OCI-LY3 (cell line): ENCODE results near the gene AQP6.

Experiments used
- EZH2phosphoT487 ChIP-seq: fragments of 200-600 bp; shearing (Covaris generic); IDR thresholded peaks from 2 replicates; pipeline ENCODE4 v1.6.1; 2018; ENCODE audit warnings: antibody characterized with exemption, mixed run types, low read depth
- TF ChIP-seq, protein P1 (sequence below): fragments of 200-600, 300-600 bp; sonication (generic); IDR thresholded peaks from 2 replicates; pipeline ENCODE4 v1.5.1; 2014; ENCODE audit warnings: antibody characterized with exemption, low read length, low read depth

DNA sequence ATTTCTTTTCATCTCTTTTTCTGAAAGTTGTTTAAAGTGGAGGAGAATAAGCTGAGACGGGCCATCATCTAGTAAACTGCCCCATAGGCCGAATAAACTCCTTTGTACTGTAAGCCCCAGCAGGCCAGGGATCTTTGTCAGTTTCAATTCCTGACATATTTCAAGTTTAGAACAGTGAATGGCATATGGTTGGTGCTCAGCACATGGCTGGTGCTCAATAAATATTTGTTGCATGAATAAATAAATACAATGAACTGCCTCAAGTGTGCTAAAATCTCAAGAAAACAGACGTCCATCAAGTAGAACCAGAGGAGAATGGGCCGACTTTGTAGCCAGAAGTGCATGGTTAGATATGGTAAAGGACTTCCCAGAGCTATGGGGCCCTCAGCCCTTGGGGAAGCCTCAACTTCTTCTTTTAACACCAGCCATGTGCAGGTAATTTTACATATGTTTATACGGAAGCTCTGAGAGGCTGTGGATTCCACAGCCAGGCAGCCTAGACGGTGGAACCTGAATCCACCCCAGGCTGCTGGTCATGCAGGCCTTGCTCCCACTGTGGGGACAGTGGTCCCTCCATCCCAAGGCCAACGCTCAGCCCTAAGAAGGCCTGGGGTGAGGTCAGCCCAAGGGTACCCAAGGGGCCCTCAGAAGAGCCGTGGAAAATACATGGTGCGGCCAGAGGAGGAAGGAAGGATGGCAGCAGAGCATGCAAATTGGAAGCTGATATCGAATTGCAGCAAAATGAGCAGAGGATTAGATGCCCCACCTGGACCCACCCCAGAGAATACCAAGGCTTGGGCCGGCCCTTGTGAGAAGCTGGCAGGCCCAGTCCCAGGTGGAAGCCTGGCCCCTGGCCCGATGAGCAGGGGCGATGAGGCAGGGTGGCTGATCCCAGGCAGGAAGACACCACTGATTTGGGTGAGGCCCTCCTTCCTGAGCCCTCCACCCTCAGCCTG lies 30.9 kb upstream of the AQP6 start:
- TF ChIP-seq, protein P1, sequence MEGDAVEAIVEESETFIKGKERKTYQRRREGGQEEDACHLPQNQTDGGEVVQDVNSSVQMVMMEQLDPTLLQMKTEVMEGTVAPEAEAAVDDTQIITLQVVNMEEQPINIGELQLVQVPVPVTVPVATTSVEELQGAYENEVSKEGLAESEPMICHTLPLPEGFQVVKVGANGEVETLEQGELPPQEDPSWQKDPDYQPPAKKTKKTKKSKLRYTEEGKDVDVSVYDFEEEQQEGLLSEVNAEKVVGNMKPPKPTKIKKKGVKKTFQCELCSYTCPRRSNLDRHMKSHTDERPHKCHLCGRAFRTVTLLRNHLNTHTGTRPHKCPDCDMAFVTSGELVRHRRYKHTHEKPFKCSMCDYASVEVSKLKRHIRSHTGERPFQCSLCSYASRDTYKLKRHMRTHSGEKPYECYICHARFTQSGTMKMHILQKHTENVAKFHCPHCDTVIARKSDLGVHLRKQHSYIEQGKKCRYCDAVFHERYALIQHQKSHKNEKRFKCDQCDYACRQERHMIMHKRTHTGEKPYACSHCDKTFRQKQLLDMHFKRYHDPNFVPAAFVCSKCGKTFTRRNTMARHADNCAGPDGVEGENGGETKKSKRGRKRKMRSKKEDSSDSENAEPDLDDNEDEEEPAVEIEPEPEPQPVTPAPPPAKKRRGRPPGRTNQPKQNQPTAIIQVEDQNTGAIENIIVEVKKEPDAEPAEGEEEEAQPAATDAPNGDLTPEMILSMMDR: no peak
- TF ChIP-seq EZH2phosphoT487: no peak
